LNCAP (cell line): ENCODE results near the gene VEGFA.

Experiments
- TF ChIP-seq, protein P1 (sequence below): fragments of 450-650 bp; IDR thresholded peaks from 2 replicates; pipeline ENCODE4 v1.5.1; 2017; ENCODE audit warnings: mild to moderate bottlenecking

VEGFA gene

DNA sequence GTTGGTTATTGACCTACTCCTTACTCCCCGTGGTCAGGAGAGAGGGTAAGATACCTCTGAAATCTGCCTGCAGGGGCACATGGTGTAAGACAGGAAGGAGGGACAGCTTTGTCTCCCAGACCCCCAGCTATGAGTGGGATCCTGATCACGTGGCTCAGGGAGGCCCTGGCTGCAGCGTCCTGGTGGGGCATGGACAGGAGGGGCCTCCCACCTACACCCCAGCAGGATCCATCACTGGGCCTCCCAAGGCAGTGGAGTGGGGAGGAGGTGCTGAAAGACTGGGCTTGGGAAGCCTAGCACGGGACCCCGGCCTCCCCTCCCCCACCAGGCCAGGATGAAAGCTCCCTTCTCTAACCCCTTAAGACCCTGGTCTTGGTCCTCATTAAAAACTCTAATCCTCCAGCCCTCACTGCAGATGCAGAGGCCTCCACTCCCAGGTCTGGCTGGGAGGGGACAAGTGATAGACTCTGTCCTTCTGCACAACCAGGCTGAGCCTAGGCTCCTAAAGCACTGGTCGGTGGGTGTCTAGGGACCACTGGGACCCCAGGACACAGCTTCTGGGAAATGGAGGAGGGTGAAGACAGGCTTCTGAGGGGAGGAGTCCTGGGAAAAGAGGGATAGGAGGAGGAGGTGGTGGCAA, 29.6 kb upstream of the VEGFA start:
- TF ChIP-seq, protein P1, sequence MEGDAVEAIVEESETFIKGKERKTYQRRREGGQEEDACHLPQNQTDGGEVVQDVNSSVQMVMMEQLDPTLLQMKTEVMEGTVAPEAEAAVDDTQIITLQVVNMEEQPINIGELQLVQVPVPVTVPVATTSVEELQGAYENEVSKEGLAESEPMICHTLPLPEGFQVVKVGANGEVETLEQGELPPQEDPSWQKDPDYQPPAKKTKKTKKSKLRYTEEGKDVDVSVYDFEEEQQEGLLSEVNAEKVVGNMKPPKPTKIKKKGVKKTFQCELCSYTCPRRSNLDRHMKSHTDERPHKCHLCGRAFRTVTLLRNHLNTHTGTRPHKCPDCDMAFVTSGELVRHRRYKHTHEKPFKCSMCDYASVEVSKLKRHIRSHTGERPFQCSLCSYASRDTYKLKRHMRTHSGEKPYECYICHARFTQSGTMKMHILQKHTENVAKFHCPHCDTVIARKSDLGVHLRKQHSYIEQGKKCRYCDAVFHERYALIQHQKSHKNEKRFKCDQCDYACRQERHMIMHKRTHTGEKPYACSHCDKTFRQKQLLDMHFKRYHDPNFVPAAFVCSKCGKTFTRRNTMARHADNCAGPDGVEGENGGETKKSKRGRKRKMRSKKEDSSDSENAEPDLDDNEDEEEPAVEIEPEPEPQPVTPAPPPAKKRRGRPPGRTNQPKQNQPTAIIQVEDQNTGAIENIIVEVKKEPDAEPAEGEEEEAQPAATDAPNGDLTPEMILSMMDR, result no peak

DNA sequence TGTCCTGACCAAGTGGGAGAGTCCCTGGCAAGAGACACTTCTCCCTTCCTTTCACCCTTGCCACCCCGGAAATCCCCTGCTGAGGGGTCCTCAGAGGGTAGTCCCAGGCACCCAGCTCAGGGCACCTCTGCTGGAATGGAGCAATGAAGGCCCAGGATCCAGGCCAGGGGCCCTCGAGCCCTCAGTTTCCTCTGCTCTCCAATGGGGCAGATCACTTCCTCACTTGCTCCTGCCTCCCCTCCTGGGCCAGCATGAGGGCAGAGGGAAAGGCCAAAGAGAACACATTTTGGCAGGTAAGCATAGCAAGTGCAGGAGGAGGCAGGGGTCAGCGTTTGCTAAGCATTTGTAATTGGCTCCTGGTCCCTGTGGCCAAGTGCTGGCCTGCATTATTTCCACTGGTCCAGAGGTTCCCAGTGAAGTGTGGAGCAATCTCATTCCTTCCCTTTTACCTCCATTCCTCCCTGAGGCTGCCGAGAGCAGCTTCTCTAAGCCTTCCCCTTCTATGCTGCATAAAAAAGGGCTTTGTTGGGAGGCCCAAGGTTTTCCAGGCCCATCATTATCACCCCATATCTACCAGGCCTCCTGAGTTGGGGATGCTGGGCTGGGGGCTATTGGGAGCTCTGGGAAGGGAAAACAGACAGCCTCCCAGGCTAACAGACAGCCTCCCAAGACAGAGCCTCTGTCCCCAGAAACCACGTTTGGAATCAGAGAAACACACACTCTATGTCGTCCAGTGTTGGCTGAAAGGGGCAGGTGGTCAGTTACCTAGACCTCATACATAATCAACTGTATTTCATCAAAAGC, 28.8 kb upstream of the VEGFA start:
- TF ChIP-seq, protein P1, result no peak

DNA sequence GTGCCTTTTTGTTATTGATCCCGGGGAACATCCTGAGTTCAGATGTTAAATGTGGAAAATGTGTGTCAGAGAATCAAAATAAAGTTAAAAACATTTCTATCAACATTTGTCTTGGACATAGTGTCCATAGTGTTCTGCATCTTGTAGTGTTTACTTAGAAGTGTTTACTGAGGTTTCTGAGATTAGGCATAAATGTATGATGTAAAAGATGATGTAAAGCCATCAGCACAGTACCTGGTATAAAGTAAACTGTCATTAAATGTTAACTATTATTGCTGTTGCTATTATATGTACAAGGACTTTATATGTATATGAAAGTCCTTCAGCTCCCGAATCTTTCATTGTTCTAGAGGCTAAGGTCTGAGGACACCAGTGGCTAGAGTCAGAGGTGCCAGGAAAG, 28.2 kb upstream of the VEGFA start:
- TF ChIP-seq, protein P1, result no peak

GRCh38 chr6:43742285-43742684, 27.7 kb upstream of the VEGFA start:
- TF ChIP-seq, protein P1, result no peak

DNA sequence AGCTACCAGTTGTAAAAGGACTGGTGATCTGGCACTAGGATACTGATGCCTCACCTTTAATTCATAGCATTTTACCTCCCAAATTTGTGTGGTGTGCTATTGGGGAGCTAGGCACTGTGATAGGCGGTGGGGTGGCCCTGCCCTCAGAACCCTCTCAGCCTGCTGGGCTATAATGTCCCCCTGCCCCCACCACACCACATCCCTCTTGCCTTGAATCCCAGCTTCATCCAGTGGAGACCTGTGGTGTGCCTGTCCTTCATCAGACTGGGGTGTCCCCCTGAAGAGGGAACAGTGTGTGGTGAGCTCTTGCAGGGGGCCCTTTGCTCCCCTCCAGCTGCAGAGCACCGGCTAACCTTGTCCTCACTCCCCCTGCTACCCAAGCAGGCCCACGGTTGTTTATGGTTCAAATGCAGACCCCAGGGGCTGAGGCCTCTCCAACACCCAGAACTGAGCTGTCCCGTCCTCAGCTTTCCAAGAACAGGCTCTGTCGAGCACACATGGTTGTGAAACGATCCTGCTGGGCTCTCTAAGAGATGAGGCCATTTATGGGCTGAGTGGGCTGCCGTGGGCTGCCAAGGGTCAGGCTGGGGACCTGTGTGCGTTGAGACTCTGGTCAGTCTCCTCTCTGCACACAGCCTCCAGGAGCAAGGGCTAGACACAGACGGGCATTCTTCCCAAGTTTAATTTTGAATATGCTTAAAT, 26.9 kb upstream of the VEGFA start:
- TF ChIP-seq, protein P1, result no peak

GRCh38 chr6:43743682-43744381, 26.2 kb upstream of the VEGFA start:
- TF ChIP-seq, protein P1, result no peak

GRCh38 chr6:43744491-43744890, 25.5 kb upstream of the VEGFA start:
- TF ChIP-seq, protein P1, result no peak
